ENCODE measurements around the gene DMXL2.

GRCh38 chr15:51589881-51590568, 32.5 kb downstream of the DMXL2 start:
- no peak for TF ChIP-seq HDGF (IDR thresholded peaks at IDR 0.05; ENCODE audit: borderline replicate concordance)
- no peak for TF ChIP-seq SP1 (IDR thresholded peaks at IDR 0.05)
- no peak for TF ChIP-seq FOXK2 (IDR thresholded peaks at IDR 0.05)

Measured in HEK293T (cell line).